PC-9 (cell line): ENCODE results near the gene CLECL1. TPM values are rescaled to one million over a fixed set of nuclear protein-coding genes. Genes with fewer than 3 reads are reported as not detected.
"Not testable (repeated sequence)": the region's sequence is repeated elsewhere in the genome, so short reads cannot be mapped to it uniquely, and the experiment has no call there.

Source experiments
- BruUV-seq: library from RNA; stranded (reverse); fragments of 400-500 nt; replicated peaks from 2 replicates; lab custom pipeline; 2021; lab: Mats Ljungman, UMichigan
- CTCF ChIA-PET: fragments of 300-600 bp; sonication (Branson Sonifier 250); formaldehyde crosslinking; loops from one replicate; lab custom pipeline; 2022; ENCODE audit warnings: antibody characterized with exemption; lab: Charles Lee
- POLR2A ChIA-PET: fragments of 300-600 bp; sonication (Branson Sonifier 250); formaldehyde crosslinking; loops from one replicate; lab custom pipeline; 2022; ENCODE audit warnings: antibody characterized with exemption; ENCODE audit not compliant: unreplicated experiment; lab: Charles Lee
- DNase-seq, 2 experiments: peaks; one replicate each; pipeline versions ENCODE4 v3.0.0 to v3.0.0-alpha.2; 2015 to 2022; ENCODE audit warnings: mixed read lengths in 1 of 2
- H2AFZ ChIP-seq: fragments of 200-600 bp; sonication (generic); 2 replicates; pipeline ENCODE4 v1.8.1; 2017; ENCODE audit warnings: antibody characterized with exemption
- H3F3A ChIP-seq: fragments of 200-600 bp; sonication (generic); 2 replicates; pipeline ENCODE4 v1.8.1; 2017; ENCODE audit warnings: antibody characterized with exemption, mild to moderate bottlenecking, low read depth; ENCODE audit not compliant: insufficient read depth
- H3K27ac ChIP-seq: fragments of 200-600 bp; sonication (generic); 2 replicates; pipeline ENCODE4 v1.6.1; 2016; ENCODE audit warnings: mixed run types
- H3K27me3 ChIP-seq: fragments of 200-600 bp; sonication (generic); 2 replicates; pipeline ENCODE4 v1.6.1; 2016; ENCODE audit warnings: low read depth, mixed run types; ENCODE audit not compliant: insufficient read depth
- H3K36me3 ChIP-seq: fragments of 200-600 bp; sonication (generic); 2 replicates; pipeline ENCODE4 v1.6.1; 2016; ENCODE audit warnings: low read depth, mixed run types
- H3K4me1 ChIP-seq: fragments of 200-600 bp; sonication (generic); replicated peaks from 2 replicates; pipeline ENCODE4 v1.6.1; 2016; ENCODE audit warnings: mixed run types; ENCODE audit not compliant: insufficient read depth
- H3K4me2 ChIP-seq: fragments of 200-600 bp; sonication (generic); 2 replicates; pipeline ENCODE4 v1.6.1; 2017; ENCODE audit warnings: mixed run types
- H3K4me3 ChIP-seq: fragments of 200-600 bp; sonication (generic); 2 replicates; pipeline ENCODE4 v1.6.1; 2016; ENCODE audit warnings: mixed run types
- H3K79me2 ChIP-seq: fragments of 200-600 bp; sonication (generic); 2 replicates; pipeline ENCODE4 v1.6.1; 2017; ENCODE audit warnings: low read depth, mixed run types
- H3K9me2 ChIP-seq: fragments of 200-600 bp; sonication (generic); 2 replicates; pipeline ENCODE4 v1.8.1; 2017; ENCODE audit warnings: mild to moderate bottlenecking; ENCODE audit not compliant: insufficient read depth
- H3K9me3 ChIP-seq: fragments of 200-600 bp; sonication (generic); 2 replicates; pipeline ENCODE4 v1.8.1; 2016; ENCODE audit warnings: low read depth; ENCODE audit not compliant: insufficient read depth
- H4K20me1 ChIP-seq: fragments of 200-600 bp; sonication (generic); 2 replicates; pipeline ENCODE4 v1.8.1; 2017; ENCODE audit not compliant: insufficient read depth
- CTCF ChIP-seq: fragments of 200-600 bp; sonication (generic); conservative IDR thresholded peaks from 2 replicates; pipeline ENCODE4 v1.6.1; 2017; ENCODE audit warnings: mixed run types, antibody characterized with exemption, mild to moderate bottlenecking, moderate library complexity
- EZH2 ChIP-seq: fragments of 200-600 bp; sonication (generic); IDR thresholded peaks from 2 replicates; pipeline ENCODE4 v1.8.0; 2017; ENCODE audit warnings: antibody characterized with exemption, low read depth
- intact Hi-C: fragments of 100-400 bp; cut with micrococcal nuclease; formaldehyde crosslinking; loops from one replicate; pipeline ENCODE4 v1.10.0; 2022; ENCODE audit not compliant: unreplicated experiment
- total RNA-seq: library from RNA; stranded (reverse); gene quantifications from 2 replicates; pipeline ENCODE4 v1.2.3, GENCODE V29; 2021

Gene CLECL1
- total RNA-seq, 1 experiment from 2014 or later: not detected

- Histone ChIP-seq H3K79me2 (no peaks in the 10 kb centered on the region), H3K4me2 (no peak overlapping the region), H2AFZ (0 out of 2 replicates have a peak overlapping the region, but pooled peaks have one; percentile 35), H3K4me3 (no peak overlapping the region), H4K20me1 (no peaks in the 10 kb centered on the region), H3K27me3 (no peaks in the 10 kb centered on the region), H3K9me2 (no peaks in the 10 kb centered on the region), H3K4me1 (peaks cover 27% of the 10 kb centered on the region), H3K9me3 (no peaks in the 10 kb centered on the region), H3K36me3 (no peaks in the 10 kb centered on the region), H3F3A (no peaks in the 10 kb centered on the region), H3K27ac (no peak overlapping the region)
- TF ChIP-seq CTCF (no peak), EZH2 (no peak)
- CTCF ChIA-PET: interaction anchor here (1.2 to 2.3 kb wide), 3 partner anchors 9 to 107 kb away, joined by 4 to 11 read pairs (median 8); no protein-coding TSS in a partner anchor
- intact Hi-C loops: loop anchor here (1.0 to 2.0 kb wide), 3 partner anchors 20 to 93 kb away; no protein-coding TSS in a partner anchor
- POLR2A ChIA-PET: no interaction called here
- no TSS peak for BruUV-seq
- no peak for DNase-seq
Measured at GRCh38 chr12:9741726-9742125, 8.8 kb upstream of the CLECL1 start.

- Histone ChIP-seq H3K9me2 (no peaks in the 10 kb centered on the region), H3K4me3 (no peak overlapping the region), H3K27me3 (no peaks in the 10 kb centered on the region), H3F3A (no peaks in the 10 kb centered on the region), H2AFZ (no peak overlapping the region), H3K4me2 (no peak overlapping the region), H3K4me1 (peaks cover 27% of the 10 kb centered on the region), H3K79me2 (no peaks in the 10 kb centered on the region), H3K9me3 (no peaks in the 10 kb centered on the region), H4K20me1 (no peaks in the 10 kb centered on the region), H3K27ac (no peak overlapping the region), H3K36me3 (no peaks in the 10 kb centered on the region)
- CTCF ChIA-PET: no interaction called here
- DNase-seq: no peak
- intact Hi-C loops: no loop called here
- no TSS peak for BruUV-seq
- TF ChIP-seq CTCF (no peak), EZH2 (no peak)
- POLR2A ChIA-PET: no interaction called here
Measured at GRCh38 chr12:9740106-9740750, 7.3 kb upstream of the CLECL1 start.

GRCh38 chr12:9739404-9740105, 6.7 kb upstream of the CLECL1 start:
- CTCF ChIA-PET: interaction anchor here (0.6 to 1.4 kb wide), 2 partner anchors 11 to 35 kb away, joined by 3 read pairs; no protein-coding TSS in a partner anchor
- DNase-seq: not testable (repeated sequence)

GRCh38 chr12:9738905-9739304, 6.0 kb upstream of the CLECL1 start:
- CTCF ChIA-PET: interaction anchor here (0.6 to 1.4 kb wide), 2 partner anchors 12 to 34 kb away, joined by 3 read pairs; no protein-coding TSS in a partner anchor
- H3K27me3 ChIP-seq, H3K27ac ChIP-seq, H2AFZ ChIP-seq, H3F3A ChIP-seq, H3K79me2 ChIP-seq, H3K36me3 ChIP-seq, POLR2A ChIA-PET, H3K4me2 ChIP-seq, intact Hi-C loops, BruUV-seq, H4K20me1 ChIP-seq, H3K9me2 ChIP-seq, H3K9me3 ChIP-seq, DNase-seq, H3K4me3 ChIP-seq: not testable (repeated sequence)
- H3K4me1 ChIP-seq: peaks cover 27% of the 10 kb centered on the region

More at GRCh38 chr12:9739404-9740105, 6.7 kb upstream of the CLECL1 start:
- POLR2A ChIA-PET, H3K79me2 ChIP-seq, H3K4me3 ChIP-seq, H2AFZ ChIP-seq, H3K9me2 ChIP-seq, intact Hi-C loops, H3F3A ChIP-seq, H3K36me3 ChIP-seq, BruUV-seq, H3K27me3 ChIP-seq, H3K9me3 ChIP-seq, H3K27ac ChIP-seq, H4K20me1 ChIP-seq, H3K4me2 ChIP-seq: not testable (repeated sequence)
- peaks cover 27% of the 10 kb centered on the region for H3K4me1 ChIP-seq
